OCI-LY3 (cell line): ENCODE data around the gene PCSK2.

Source experiments
- H2AFZ ChIP-seq: fragments of 200-600, 300-600 bp; shearing (Covaris generic); 2 replicates; pipeline ENCODE4 v1.6.0; 2014; ENCODE audit warnings: antibody characterized with exemption, low read depth, low read length
- H3K27ac ChIP-seq: fragments of 200-600, 300-600 bp; sonication (generic); 2 replicates; pipeline ENCODE4 v1.5.1; 2014; ENCODE audit warnings: mild to moderate bottlenecking, low read length, moderate library complexity, mixed read lengths
- H3K27me3 ChIP-seq: fragments of 200-600, 300-600 bp; sonication (generic); 2 replicates; pipeline ENCODE4 v1.6.1; 2014; ENCODE audit warnings: low read depth, low read length, mixed read lengths
- H3K36me3 ChIP-seq: fragments of 200-600, 300-600 bp; sonication (generic); replicated peaks from 2 replicates; pipeline ENCODE3; 2014; ENCODE audit warnings: low read depth, low read length, mixed read lengths
- H3K4me1 ChIP-seq: fragments of 300-600, 200-600 bp; sonication (generic); 2 replicates; pipeline ENCODE4 v1.6.1; 2014; ENCODE audit warnings: low read length, mixed read lengths
- H3K4me2 ChIP-seq: fragments of 200-600, 300-600 bp; sonication (generic); 2 replicates; pipeline ENCODE4 v1.6.1; 2014; ENCODE audit warnings: low read length, mixed read lengths
- H3K4me3 ChIP-seq: fragments of 300-600, 200-600 bp; sonication (generic); 2 replicates; pipeline ENCODE4 v1.5.1; 2014; ENCODE audit warnings: antibody characterized with exemption, mild to moderate bottlenecking, low read length, moderate library complexity
- H3K79me2 ChIP-seq: fragments of 300-600, 200-600 bp; shearing (Covaris generic); 2 replicates; pipeline ENCODE4 v1.6.1; 2014; ENCODE audit warnings: mild to moderate bottlenecking, low read length, mixed read lengths
- H3K9ac ChIP-seq: fragments of 300-600, 200-600 bp; shearing (Covaris generic); 2 replicates; pipeline ENCODE4 v1.6.0; 2014; ENCODE audit warnings: mild to moderate bottlenecking, low read length, moderate library complexity
- H3K9me3 ChIP-seq: fragments of 200-600, 300-600 bp; shearing (Covaris generic); 2 replicates; pipeline ENCODE4 v1.6.1; 2014; ENCODE audit warnings: low read length, mixed read lengths; ENCODE audit not compliant: insufficient read depth
- H4K20me1 ChIP-seq: fragments of 200-600, 300-600 bp; sonication (generic); 2 replicates; pipeline ENCODE4 v1.6.1; 2016; ENCODE audit warnings: low read length, mixed read lengths; ENCODE audit not compliant: insufficient read depth
- EZH2phosphoT487 ChIP-seq: fragments of 200-600 bp; shearing (Covaris generic); IDR thresholded peaks from 2 replicates; pipeline ENCODE4 v1.6.1; 2018; ENCODE audit warnings: antibody characterized with exemption, mixed run types, low read depth
- TF ChIP-seq, protein P1 (sequence below): fragments of 200-600, 300-600 bp; sonication (generic); IDR thresholded peaks from 2 replicates; pipeline ENCODE4 v1.5.1; 2014; ENCODE audit warnings: antibody characterized with exemption, low read length, low read depth

PCSK2 gene

GRCh38 chr20:17365831-17366230, 139.0 kb downstream of the PCSK2 start:
- Histone ChIP-seq H3K79me2 (no peaks in the 10 kb centered on the region), H3K4me1 (no peaks in the 10 kb centered on the region), H3K36me3 (no peaks in the 10 kb centered on the region), H4K20me1 (no peaks in the 10 kb centered on the region), H3K9ac (no peak overlapping the region), H3K4me2 (no peak overlapping the region), H3K9me3 (no peaks in the 10 kb centered on the region), H3K4me3 (no peak overlapping the region), H3K27me3 (peaks cover 53% of the 10 kb centered on the region), H3K27ac (no peak overlapping the region), H2AFZ (no peak overlapping the region)
- TF ChIP-seq, protein P1, sequence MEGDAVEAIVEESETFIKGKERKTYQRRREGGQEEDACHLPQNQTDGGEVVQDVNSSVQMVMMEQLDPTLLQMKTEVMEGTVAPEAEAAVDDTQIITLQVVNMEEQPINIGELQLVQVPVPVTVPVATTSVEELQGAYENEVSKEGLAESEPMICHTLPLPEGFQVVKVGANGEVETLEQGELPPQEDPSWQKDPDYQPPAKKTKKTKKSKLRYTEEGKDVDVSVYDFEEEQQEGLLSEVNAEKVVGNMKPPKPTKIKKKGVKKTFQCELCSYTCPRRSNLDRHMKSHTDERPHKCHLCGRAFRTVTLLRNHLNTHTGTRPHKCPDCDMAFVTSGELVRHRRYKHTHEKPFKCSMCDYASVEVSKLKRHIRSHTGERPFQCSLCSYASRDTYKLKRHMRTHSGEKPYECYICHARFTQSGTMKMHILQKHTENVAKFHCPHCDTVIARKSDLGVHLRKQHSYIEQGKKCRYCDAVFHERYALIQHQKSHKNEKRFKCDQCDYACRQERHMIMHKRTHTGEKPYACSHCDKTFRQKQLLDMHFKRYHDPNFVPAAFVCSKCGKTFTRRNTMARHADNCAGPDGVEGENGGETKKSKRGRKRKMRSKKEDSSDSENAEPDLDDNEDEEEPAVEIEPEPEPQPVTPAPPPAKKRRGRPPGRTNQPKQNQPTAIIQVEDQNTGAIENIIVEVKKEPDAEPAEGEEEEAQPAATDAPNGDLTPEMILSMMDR, result no peak
- TF ChIP-seq EZH2phosphoT487, result no peak

DNA sequence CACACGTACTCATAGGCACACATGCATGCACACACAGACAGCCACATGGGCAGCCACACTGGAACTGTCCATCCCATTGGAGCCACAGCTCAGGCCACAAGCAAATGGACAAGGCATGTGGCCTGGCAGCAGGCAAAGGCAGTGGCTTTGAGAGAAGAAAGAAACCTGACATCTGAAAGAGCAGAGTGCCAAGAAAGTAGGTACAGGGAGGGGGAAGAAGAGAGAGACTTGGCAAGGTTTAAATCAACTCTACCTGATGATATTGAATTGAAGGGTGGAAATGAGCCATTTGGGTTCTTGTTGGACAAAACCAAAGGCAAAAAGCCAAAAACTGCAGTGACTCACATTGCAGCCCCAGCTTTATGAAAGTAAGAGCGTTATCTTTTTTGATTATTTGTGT, 142.7 kb downstream of the PCSK2 start:
- Histone ChIP-seq H3K9me3 (no peaks in the 10 kb centered on the region), H3K9ac (no peak overlapping the region)

DNA sequence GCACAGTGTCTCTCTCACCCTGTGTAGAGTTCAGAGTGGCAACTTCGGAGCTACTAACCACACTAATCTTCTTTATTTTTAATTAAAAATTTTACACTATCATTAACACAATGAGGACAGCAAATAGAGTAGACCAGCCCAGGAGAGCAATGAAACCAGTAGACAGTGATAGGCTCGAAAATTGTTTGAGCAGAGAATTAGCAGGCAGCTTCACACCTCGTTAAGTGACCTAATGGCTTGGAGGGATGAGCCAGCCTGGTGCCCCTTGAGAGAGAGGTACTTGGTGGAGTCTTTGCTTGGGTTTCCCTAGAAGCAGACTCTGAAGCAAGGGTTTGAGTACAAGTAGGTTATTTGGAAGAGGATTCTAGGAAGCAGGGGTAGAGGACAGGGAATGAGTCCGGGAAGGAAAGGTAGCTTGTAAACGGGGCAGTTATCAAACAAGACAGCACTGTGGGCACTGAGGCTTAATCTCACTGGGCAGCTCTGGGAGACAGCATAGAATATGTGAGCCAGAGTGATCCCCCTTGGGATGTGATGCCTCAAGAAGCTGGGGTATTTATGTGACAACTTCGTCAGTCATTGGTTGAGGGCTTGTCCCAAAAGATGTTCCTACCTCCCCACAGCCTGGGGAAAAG, 146.1 kb downstream of the PCSK2 start:
- no peaks in the 10 kb centered on the region for H3K4me1 ChIP-seq
- H3K9ac ChIP-seq, result no peak overlapping the region
- H4K20me1 ChIP-seq, result no peaks in the 10 kb centered on the region
- no peak overlapping the region for H3K4me3 ChIP-seq
- no peak overlapping the region for H3K4me2 ChIP-seq
- peaks cover 43% of the 10 kb centered on the region for H3K27me3 ChIP-seq
- H3K36me3 ChIP-seq, result no peaks in the 10 kb centered on the region
- no peaks in the 10 kb centered on the region for H3K9me3 ChIP-seq
- H2AFZ ChIP-seq, result no peak overlapping the region
- no peak overlapping the region for H3K27ac ChIP-seq
- TF ChIP-seq, protein P1, result no peak
- no peak for TF ChIP-seq EZH2phosphoT487
- no peaks in the 10 kb centered on the region for H3K79me2 ChIP-seq

More for the DNA sequence above, 142.7 kb downstream of the PCSK2 start:
- H3K79me2 ChIP-seq, result no peaks in the 10 kb centered on the region
- H3K27ac ChIP-seq, result no peak overlapping the region
- H3K27me3 ChIP-seq, result peaks cover 58% of the 10 kb centered on the region
- no peak overlapping the region for H3K4me2 ChIP-seq
- H2AFZ ChIP-seq, result no peak overlapping the region
- no peak overlapping the region for H3K4me3 ChIP-seq
- no peaks in the 10 kb centered on the region for H3K4me1 ChIP-seq
- H4K20me1 ChIP-seq, result no peaks in the 10 kb centered on the region
- no peaks in the 10 kb centered on the region for H3K36me3 ChIP-seq
- TF ChIP-seq, protein P1, result no peak

DNA sequence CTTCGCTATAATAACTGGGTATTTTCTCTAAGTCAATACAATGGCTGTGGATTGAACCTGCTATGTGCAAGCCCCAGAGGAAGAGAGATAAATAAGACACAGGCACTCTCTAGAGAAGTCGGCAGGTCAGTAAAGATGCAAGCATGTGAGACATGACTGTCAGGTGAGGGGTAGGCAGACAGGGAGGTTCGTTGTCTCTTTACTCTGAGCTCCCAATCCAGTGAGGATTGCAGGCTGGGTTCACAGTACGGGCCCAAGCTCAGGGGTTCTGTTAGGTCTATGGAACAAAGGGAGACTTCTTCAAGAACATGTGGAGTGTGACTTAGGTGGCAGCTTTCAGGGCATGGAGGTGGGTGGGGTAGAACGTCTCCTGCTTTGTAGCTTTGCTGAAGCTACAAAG, 147.2 kb downstream of the PCSK2 start:
- H3K27me3 ChIP-seq, result peaks cover 31% of the 10 kb centered on the region
- no peak overlapping the region for H2AFZ ChIP-seq
- H3K27ac ChIP-seq, result no peak overlapping the region
- no peaks in the 10 kb centered on the region for H3K79me2 ChIP-seq
- no peak overlapping the region for H3K9ac ChIP-seq
- no peak overlapping the region for H3K4me2 ChIP-seq
- TF ChIP-seq EZH2phosphoT487, result no peak
- TF ChIP-seq, protein P1, result no peak
- H3K36me3 ChIP-seq, result no peaks in the 10 kb centered on the region
- no peaks in the 10 kb centered on the region for H3K9me3 ChIP-seq
- no peak overlapping the region for H3K4me3 ChIP-seq
- no peaks in the 10 kb centered on the region for H3K4me1 ChIP-seq
- H4K20me1 ChIP-seq, result no peaks in the 10 kb centered on the region
